Stimulated activated CD8-positive, alpha-beta memory T cell treated with anti-CD3 and anti-CD28 coated beads, Interleukin-7, amount 100 ng/mL, for 24 hours (primary cell): ENCODE results near the gene APRT.
A peak's percentile ranks its signal among the peaks of the same experiment; 100 is the strongest.
"Not testable (repeated sequence)": the region's sequence is repeated elsewhere in the genome, so short reads cannot be mapped to it uniquely, and the experiment has no call there.

Source experiments
- DNase-seq: peaks from one replicate; pipeline ENCODE4 v3.0.0-alpha.2; 2020; ENCODE audit warnings: low read depth

APRT gene

GRCh38 chr16:88785106-88785924 lies 26.4 kb downstream of the APRT start, which contains the start of gene PIEZO1:
Gene PIEZO1 (minus strand): TSS chr16:88785220. CDS start chr16:88784964, 256 bp downstream.
- DNase-seq, result peak; percentile 61

- no peak for DNase-seq
These were observed 26.9 kb downstream of the APRT start for GRCh38 chr16:88784856-88785105.

GRCh38 chr16:88784074-88784855 lies 27.5 kb downstream of the APRT start:
- DNase-seq, result no peak

GRCh38 chr16:88783391-88784073 lies 28.2 kb downstream of the APRT start:
- DNase-seq, result no peak

GRCh38 chr16:88782454-88783390 lies 29.0 kb downstream of the APRT start:
- peak; percentile 61 for DNase-seq

GRCh38 chr16:88781140-88782077 lies 30.3 kb downstream of the APRT start:
- peak; percentile 53 for DNase-seq

GRCh38 chr16:88780142-88781062 lies 31.3 kb downstream of the APRT start:
- no peak for DNase-seq

GRCh38 chr16:88779406-88780141 lies 32.2 kb downstream of the APRT start:
- no peak for DNase-seq

- no peak for DNase-seq
These were observed 33.1 kb downstream of the APRT start for GRCh38 chr16:88778541-88779065.

GRCh38 chr16:88778271-88778525 lies 33.5 kb downstream of the APRT start:
- DNase-seq, result no peak

- DNase-seq, result no peak
These were observed 34.1 kb downstream of the APRT start for GRCh38 chr16:88777471-88778270.

- no peak for DNase-seq
These were observed 35.9 kb downstream of the APRT start for GRCh38 chr16:88775825-88776224.

GRCh38 chr16:88774544-88775393 lies 37.0 kb downstream of the APRT start:
- no peak for DNase-seq

- DNase-seq, result no peak
These were observed 37.9 kb downstream of the APRT start for GRCh38 chr16:88773812-88774291.

- DNase-seq, result no peak
These were observed 38.6 kb downstream of the APRT start for GRCh38 chr16:88772871-88773811.

GRCh38 chr16:88771781-88772180 lies 39.9 kb downstream of the APRT start:
- not testable (repeated sequence) for DNase-seq
